A549 (cell line): ENCODE data around the gene AFF3. TPM values are rescaled to one million over a fixed set of nuclear protein-coding genes. Genes with fewer than 3 reads are reported as not detected.

ENCODE experiments used
- ATAC-seq, 2 experiments: fragments of 200-7000 bp in 1 of 2; fragments of >200 bp in 1 of 2; cut with Nextera tagmentation in 1 of 2; cut with Tn5 transposase in 1 of 2; 3 replicates each; pipeline versions ENCODE4 v1.8.0 to v1.9.1; 2018 to 2020; ENCODE audit warnings: mild to moderate bottlenecking in 1 of 2, moderate library complexity in 1 of 2
- CTCF ChIA-PET: fragments of 300-600 bp; sonication (Branson Sonifier 250); formaldehyde crosslinking; extraction: SDS; loops from one replicate; lab custom pipeline; 2021; ENCODE audit warnings: antibody characterized with exemption, inconsistent platforms; lab: Yijun Ruan, JAX
- POLR2A ChIA-PET: fragments of 350-600 bp; formaldehyde crosslinking; extraction: SDS; loops from one replicate; lab custom pipeline; 2021; ENCODE audit warnings: antibody characterized with exemption, inconsistent platforms; lab: Yijun Ruan, JAX
- DNase-seq, 2 experiments: peaks; one replicate each; pipeline versions ENCODE4 v3.0.0 to v3.0.0-alpha.2; 2011 to 2016; ENCODE audit warnings: low read depth in 1 of 2, low spot score in 1 of 2
- FAIRE-seq: peaks from 2 replicates; lab custom pipeline; 2011; peaks lifted over from hg19 to GRCh38; lab: Jason Lieb, UNC
- H3K27ac ChIP-seq, 2 experiments: fragments of >200 bp; sonication (Bioruptor Twin); formaldehyde crosslinking; 3 replicates each; pipeline ENCODE4 v1.5.1; 2016 to 2017
- H3K4me1 ChIP-seq: fragments of >200 bp; sonication (Bioruptor Twin); formaldehyde crosslinking; 3 replicates; pipeline ENCODE4 v1.6.1; 2016
- H3K4me2 ChIP-seq: fragments of >200 bp; sonication (Bioruptor Twin); formaldehyde crosslinking; 3 replicates; pipeline ENCODE4 v1.6.1; 2016
- H3K4me3 ChIP-seq: fragments of >200 bp; sonication (Bioruptor Twin); formaldehyde crosslinking; 3 replicates; pipeline ENCODE4 v1.5.1; 2016
- H3K9me3 ChIP-seq: fragments of >200 bp; sonication (Bioruptor Twin); formaldehyde crosslinking; 3 replicates; pipeline ENCODE4 v1.6.1; 2016
- BHLHE40 ChIP-seq: IDR thresholded peaks from 2 replicates; pipeline ENCODE4 v1.6.1; 2012; ENCODE audit warnings: low read depth, low read length, inconsistent platforms
- CBX2 ChIP-seq: fragments of 200-600 bp; sonication (generic); IDR thresholded peaks from 2 replicates; pipeline ENCODE4 v1.6.1; 2016; ENCODE audit warnings: low read depth, mild to moderate bottlenecking, borderline replicate concordance
- CBX8 ChIP-seq: fragments of 200-600 bp; sonication (generic); IDR thresholded peaks from 2 replicates; pipeline ENCODE4 v1.6.1; 2016
- CHD2 ChIP-seq: fragments of 150-350 bp; IDR thresholded peaks from 2 replicates; pipeline ENCODE4 v1.6.1; 2014; ENCODE audit warnings: low read length; ENCODE audit not compliant: partially characterized antibody
- EHMT2 ChIP-seq: fragments of 200-600 bp; sonication (generic); IDR thresholded peaks from 2 replicates; pipeline ENCODE4 v1.6.1; 2016; ENCODE audit warnings: antibody characterized with exemption, low read depth, mild to moderate bottlenecking, moderate library complexity
- GATA3 ChIP-seq: IDR thresholded peaks from 2 replicates; pipeline ENCODE4 v1.6.1; 2012; ENCODE audit warnings: borderline replicate concordance
- HOXB13 ChIP-seq: fragments of 250-450 bp; sonication (Bioruptor Pico); IDR thresholded peaks from 2 replicates; pipeline ENCODE4 v1.5.0; 2020; ENCODE audit warnings: low read depth, mild to moderate bottlenecking, moderate library complexity
- JUN ChIP-seq, 2 experiments: fragments of >200 bp; sonication (Bioruptor Twin); formaldehyde crosslinking; IDR thresholded peaks; 2 replicates in 1 of 2; 3 replicates in 1 of 2; pipeline ENCODE4 v1.6.1; 2016 to 2017
- MAZ ChIP-seq: fragments of 150-350 bp; IDR thresholded peaks from 2 replicates; pipeline ENCODE4 v1.6.1; 2014; ENCODE audit warnings: antibody characterized with exemption, low read depth, low read length, borderline replicate concordance
- MYC ChIP-seq: IDR thresholded peaks from 2 replicates; pipeline ENCODE4 v1.6.1; 2012; ENCODE audit warnings: mild to moderate bottlenecking, inconsistent platforms, low read length, improper control_type of control experiment, borderline replicate concordance
- PHF8 ChIP-seq: fragments of 200-600 bp; sonication (generic); IDR thresholded peaks from 2 replicates; pipeline ENCODE4 v1.6.1; 2016; ENCODE audit warnings: low read depth, mild to moderate bottlenecking, antibody characterized with exemption, moderate library complexity, borderline replicate concordance
- RFX5 ChIP-seq: fragments of 450-650 bp; IDR thresholded peaks from 2 replicates; pipeline ENCODE4 v1.7.1; 2014; ENCODE audit warnings: antibody characterized with exemption, mild to moderate bottlenecking, moderate library complexity
- SREBF2 ChIP-seq: fragments of 450-650 bp; IDR thresholded peaks from 2 replicates; pipeline ENCODE4 v1.6.1; 2014; ENCODE audit warnings: mild to moderate bottlenecking, moderate library complexity
- TP53 ChIP-seq: fragments of 250-450 bp; sonication (Bioruptor Pico); IDR thresholded peaks from 2 replicates; pipeline ENCODE4 v1.5.0; 2021; ENCODE audit warnings: mild to moderate bottlenecking, moderate library complexity
- ZFP36 ChIP-seq: fragments of 450-650 bp; IDR thresholded peaks from 2 replicates; pipeline ENCODE4 v1.6.1; 2014; ENCODE audit warnings: borderline replicate concordance; ENCODE audit not compliant: partially characterized antibody
- ZSCAN20 ChIP-seq: fragments of 250-450 bp; sonication (Bioruptor Pico); IDR thresholded peaks from 2 replicates; pipeline ENCODE4 v1.8.0; 2022; ENCODE audit warnings: mild to moderate bottlenecking, moderate library complexity
- WGBS: methylation state at CpG from one replicate; pipeline ENCODE4 v1.1.6; 2017; ENCODE audit errors: missing lambda C conversion rate; 5-methylcytosine and 5-hydroxymethylcytosine counted together
- polyA plus RNA-seq, 4 experiments: library from polyadenylated mRNA; depleted of rRNA in 3 of 4; stranded (reverse); fragments of >200 nt; fragmentation: RNase III in 1 of 4; extraction: RNeasy Plus Mini Kit Qiagen cat#74134 plus additional on column Dnase treatment in 1 of 4; gene quantifications; 2 replicates in 3 of 4; 3 replicates in 1 of 4; pipeline ENCODE4 v1.2.3, GENCODE V29; 2011 to 2017
- TF ChIP-seq, protein P1 (sequence below): IDR thresholded peaks from 2 replicates; pipeline ENCODE4 v1.6.1; 2012
- TF ChIP-seq, protein P2 (sequence below): fragments of 250-450 bp; sonication (Bioruptor Pico); IDR thresholded peaks from 2 replicates; pipeline ENCODE4 v1.5.0; 2020; ENCODE audit warnings: low read depth, mild to moderate bottlenecking, moderate library complexity
- TF ChIP-seq, protein P3 (sequence below): fragments of 250-450 bp; sonication (Bioruptor Pico); IDR thresholded peaks from 2 replicates; pipeline ENCODE4 v1.5.0; 2021; ENCODE audit warnings: mild to moderate bottlenecking, moderate library complexity, borderline replicate concordance
- TF ChIP-seq, protein P4 (sequence below): fragments of 200-600 bp; sonication (generic); IDR thresholded peaks from 2 replicates; pipeline ENCODE4 v1.6.1; 2016; ENCODE audit warnings: antibody characterized with exemption, mild to moderate bottlenecking, moderate library complexity
- TF ChIP-seq, protein P5 (sequence below): fragments of >200 bp; sonication (Bioruptor Twin); formaldehyde crosslinking; IDR thresholded peaks from 3 replicates; pipeline ENCODE4 v1.6.1; 2016

The AFF3 gene
- polyA plus RNA-seq, 2 of the 4 experiments (the other 2 are of a cell fraction), result not detected

DNA sequence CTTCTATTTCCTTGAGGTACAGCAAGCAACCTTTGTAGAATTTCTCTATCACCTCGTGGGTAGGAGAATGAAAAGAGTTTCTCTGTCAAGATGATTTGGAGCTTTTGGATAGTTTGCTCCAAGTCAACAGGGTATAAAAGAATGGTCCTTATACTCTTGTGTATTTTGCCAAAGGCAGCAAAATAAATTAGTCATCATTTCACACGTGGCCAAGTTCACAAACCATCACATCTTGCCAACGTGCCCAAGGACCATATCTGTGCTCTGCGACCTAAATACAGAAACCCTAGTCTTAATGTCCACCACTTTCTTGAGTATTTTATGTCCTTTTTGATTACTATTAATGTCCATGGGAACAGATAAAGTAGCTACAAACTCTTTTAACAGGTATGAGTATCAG lies 262.9 kb downstream of the AFF3 start:
- TF ChIP-seq, protein P1, sequence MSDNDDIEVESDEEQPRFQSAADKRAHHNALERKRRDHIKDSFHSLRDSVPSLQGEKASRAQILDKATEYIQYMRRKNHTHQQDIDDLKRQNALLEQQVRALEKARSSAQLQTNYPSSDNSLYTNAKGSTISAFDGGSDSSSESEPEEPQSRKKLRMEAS, result no peak
- TF ChIP-seq RFX5 (no peak), MAZ (no peak), BHLHE40 (no peak), MYC (no peak), EHMT2 (no peak), CHD2 (no peak)
- ATAC-seq (no peak), DNase-seq (no peak), FAIRE-seq (no peak)
- 23% methylated on average over 4 of the region's 4 CpGs for WGBS
- H3K4me1 ChIP-seq, result no peaks in the 10 kb centered on the region
- no peak overlapping the region for H3K4me2 ChIP-seq
- H3K4me3 ChIP-seq, result no peak overlapping the region
- no peak overlapping the region for H3K27ac ChIP-seq
- ChIA-PET CTCF (interaction anchor here (0.6 kb wide), 1 partner anchor 311 kb away, joined by 3 read pairs; no protein-coding TSS in a partner anchor), POLR2A (no interaction called here)
- no peaks in the 10 kb centered on the region for H3K9me3 ChIP-seq

DNA sequence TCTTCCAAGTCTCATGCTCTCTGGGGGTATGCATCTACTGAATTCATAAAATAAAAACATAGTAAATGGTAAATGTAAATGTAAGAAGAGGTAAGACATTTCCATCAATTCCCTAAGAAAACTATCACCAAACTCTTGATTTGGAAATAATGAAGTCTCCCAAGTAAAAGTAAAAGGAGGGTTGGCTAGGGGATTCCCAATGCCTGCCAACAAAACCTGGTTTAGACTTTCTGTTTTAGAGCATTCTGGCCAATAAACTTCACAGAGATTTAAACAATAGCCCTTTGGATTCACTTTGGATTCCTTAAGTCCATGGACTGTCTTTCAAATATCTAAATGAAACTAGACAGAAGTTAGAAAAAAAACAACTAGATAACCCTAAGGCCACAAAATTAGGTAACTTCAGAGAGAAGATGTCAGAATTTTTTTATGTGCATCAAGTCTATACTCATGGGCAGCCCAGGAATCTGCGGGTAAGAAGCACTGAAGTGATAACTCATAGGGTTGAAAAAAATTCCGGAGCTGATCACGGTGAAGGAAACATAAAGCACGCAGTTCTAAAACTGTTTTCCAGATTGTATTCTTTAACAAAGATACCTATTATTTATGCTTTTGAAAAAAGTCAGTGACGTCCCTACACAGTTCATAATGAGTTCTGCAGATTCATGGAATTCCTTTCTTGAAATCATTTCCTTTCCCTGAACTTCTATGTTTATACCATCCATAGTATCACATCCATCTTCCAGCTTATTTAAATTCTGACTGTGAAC lies 263.6 kb downstream of the AFF3 start:
- DNase-seq, result no peak
- H3K4me2 ChIP-seq, result no peak overlapping the region
- H3K4me3 ChIP-seq, result no peak overlapping the region
- no peak for FAIRE-seq
- no peak overlapping the region for H3K27ac ChIP-seq
- TF ChIP-seq, protein P2, sequence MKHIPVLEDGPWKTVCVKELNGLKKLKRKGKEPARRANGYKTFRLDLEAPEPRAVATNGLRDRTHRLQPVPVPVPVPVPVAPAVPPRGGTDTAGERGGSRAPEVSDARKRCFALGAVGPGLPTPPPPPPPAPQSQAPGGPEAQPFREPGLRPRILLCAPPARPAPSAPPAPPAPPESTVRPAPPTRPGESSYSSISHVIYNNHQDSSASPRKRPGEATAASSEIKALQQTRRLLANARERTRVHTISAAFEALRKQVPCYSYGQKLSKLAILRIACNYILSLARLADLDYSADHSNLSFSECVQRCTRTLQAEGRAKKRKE (CRISPR knock-in tag), result no peak
- TF ChIP-seq, protein P1, result no peak
- TF ChIP-seq CHD2, result no peak
- TF ChIP-seq EHMT2, result no peak
- TF ChIP-seq, protein P3, sequence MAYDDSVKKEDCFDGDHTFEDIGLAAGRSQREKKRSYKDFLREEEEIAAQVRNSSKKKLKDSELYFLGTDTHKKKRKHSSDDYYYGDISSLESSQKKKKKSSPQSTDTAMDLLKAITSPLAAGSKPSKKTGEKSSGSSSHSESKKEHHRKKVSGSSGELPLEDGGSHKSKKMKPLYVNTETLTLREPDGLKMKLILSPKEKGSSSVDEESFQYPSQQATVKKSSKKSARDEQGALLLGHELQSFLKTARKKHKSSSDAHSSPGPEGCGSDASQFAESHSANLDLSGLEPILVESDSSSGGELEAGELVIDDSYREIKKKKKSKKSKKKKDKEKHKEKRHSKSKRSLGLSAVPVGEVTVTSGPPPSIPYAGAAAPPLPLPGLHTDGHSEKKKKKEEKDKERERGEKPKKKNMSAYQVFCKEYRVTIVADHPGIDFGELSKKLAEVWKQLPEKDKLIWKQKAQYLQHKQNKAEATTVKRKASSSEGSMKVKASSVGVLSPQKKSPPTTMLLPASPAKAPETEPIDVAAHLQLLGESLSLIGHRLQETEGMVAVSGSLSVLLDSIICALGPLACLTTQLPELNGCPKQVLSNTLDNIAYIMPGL (CRISPR knock-in tag), result no peak
- no peak for TF ChIP-seq CBX8
- TF ChIP-seq, protein P4, sequence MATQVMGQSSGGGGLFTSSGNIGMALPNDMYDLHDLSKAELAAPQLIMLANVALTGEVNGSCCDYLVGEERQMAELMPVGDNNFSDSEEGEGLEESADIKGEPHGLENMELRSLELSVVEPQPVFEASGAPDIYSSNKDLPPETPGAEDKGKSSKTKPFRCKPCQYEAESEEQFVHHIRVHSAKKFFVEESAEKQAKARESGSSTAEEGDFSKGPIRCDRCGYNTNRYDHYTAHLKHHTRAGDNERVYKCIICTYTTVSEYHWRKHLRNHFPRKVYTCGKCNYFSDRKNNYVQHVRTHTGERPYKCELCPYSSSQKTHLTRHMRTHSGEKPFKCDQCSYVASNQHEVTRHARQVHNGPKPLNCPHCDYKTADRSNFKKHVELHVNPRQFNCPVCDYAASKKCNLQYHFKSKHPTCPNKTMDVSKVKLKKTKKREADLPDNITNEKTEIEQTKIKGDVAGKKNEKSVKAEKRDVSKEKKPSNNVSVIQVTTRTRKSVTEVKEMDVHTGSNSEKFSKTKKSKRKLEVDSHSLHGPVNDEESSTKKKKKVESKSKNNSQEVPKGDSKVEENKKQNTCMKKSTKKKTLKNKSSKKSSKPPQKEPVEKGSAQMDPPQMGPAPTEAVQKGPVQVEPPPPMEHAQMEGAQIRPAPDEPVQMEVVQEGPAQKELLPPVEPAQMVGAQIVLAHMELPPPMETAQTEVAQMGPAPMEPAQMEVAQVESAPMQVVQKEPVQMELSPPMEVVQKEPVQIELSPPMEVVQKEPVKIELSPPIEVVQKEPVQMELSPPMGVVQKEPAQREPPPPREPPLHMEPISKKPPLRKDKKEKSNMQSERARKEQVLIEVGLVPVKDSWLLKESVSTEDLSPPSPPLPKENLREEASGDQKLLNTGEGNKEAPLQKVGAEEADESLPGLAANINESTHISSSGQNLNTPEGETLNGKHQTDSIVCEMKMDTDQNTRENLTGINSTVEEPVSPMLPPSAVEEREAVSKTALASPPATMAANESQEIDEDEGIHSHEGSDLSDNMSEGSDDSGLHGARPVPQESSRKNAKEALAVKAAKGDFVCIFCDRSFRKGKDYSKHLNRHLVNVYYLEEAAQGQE, result no peak
- no peak for TF ChIP-seq PHF8
- H3K4me1 ChIP-seq, result no peaks in the 10 kb centered on the region
- ATAC-seq, result no peak
- ChIA-PET CTCF (interaction anchor here (0.6 kb wide), 1 partner anchor 312 kb away, joined by 3 read pairs; no protein-coding TSS in a partner anchor), POLR2A (no interaction called here)
- H3K9me3 ChIP-seq, result no peaks in the 10 kb centered on the region
- 41% methylated on average over 5 of the region's 5 CpGs for WGBS

DNA sequence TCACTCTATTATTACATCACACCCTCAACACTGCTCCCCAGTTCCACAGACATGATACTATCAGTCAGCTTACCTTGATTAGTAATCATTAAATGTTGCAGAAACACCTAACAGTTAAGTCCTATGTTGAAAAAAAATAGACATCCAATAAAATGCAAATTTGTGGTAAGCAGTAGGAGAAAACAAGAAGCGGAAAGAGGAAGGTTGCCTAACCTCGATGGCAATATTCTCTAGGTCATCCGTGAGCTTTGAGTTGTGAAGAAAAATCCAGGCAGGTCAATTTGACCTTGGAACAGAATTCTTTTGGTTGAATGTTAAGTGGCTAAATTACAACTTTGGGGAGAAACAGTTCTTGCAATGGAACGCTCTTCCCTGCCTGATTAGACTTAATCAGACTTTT lies 264.4 kb downstream of the AFF3 start:
- H3K27ac ChIP-seq, result no peak overlapping the region
- H3K4me2 ChIP-seq, result no peak overlapping the region
- no peak for DNase-seq
- FAIRE-seq, result no peak
- POLR2A ChIA-PET, result no interaction called here
- CTCF ChIA-PET, result no interaction called here
- H3K9me3 ChIP-seq, result no peaks in the 10 kb centered on the region
- H3K4me3 ChIP-seq, result no peak overlapping the region
- 60% methylated on average over 4 of the region's 4 CpGs for WGBS
- no peak for ATAC-seq
- no peaks in the 10 kb centered on the region for H3K4me1 ChIP-seq
- TF ChIP-seq HOXB13 (CRISPR knock-in tag), result no peak
- no peak for TF ChIP-seq ZSCAN20 (CRISPR knock-in tag)
- TF ChIP-seq SREBF2, result no peak
- TF ChIP-seq, protein P5, sequence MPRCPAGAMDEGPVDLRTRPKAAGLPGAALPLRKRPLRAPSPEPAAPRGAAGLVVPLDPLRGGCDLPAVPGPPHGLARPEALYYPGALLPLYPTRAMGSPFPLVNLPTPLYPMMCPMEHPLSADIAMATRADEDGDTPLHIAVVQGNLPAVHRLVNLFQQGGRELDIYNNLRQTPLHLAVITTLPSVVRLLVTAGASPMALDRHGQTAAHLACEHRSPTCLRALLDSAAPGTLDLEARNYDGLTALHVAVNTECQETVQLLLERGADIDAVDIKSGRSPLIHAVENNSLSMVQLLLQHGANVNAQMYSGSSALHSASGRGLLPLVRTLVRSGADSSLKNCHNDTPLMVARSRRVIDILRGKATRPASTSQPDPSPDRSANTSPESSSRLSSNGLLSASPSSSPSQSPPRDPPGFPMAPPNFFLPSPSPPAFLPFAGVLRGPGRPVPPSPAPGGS, result no peak
- no peak for TF ChIP-seq CBX2
- TF ChIP-seq TP53 (CRISPR knock-in tag), result no peak
- TF ChIP-seq ZFP36, result no peak
- no peak for TF ChIP-seq BHLHE40
- no peak for TF ChIP-seq JUN (IDR thresholded peaks at IDR 0.05)
- no peak for TF ChIP-seq RFX5
- no peak for TF ChIP-seq GATA3
- TF ChIP-seq, protein P3 (CRISPR knock-in tag), result no peak
